ENCODE measurements around the gene KIF23. TPM values are rescaled to one million over a fixed set of nuclear protein-coding genes. Genes with fewer than 3 reads are reported as not detected.

Gene KIF23
- polyA plus RNA-seq, 1 of the 3 experiments (the other 2 are of a cell fraction), result 25.8 TPM

DNA sequence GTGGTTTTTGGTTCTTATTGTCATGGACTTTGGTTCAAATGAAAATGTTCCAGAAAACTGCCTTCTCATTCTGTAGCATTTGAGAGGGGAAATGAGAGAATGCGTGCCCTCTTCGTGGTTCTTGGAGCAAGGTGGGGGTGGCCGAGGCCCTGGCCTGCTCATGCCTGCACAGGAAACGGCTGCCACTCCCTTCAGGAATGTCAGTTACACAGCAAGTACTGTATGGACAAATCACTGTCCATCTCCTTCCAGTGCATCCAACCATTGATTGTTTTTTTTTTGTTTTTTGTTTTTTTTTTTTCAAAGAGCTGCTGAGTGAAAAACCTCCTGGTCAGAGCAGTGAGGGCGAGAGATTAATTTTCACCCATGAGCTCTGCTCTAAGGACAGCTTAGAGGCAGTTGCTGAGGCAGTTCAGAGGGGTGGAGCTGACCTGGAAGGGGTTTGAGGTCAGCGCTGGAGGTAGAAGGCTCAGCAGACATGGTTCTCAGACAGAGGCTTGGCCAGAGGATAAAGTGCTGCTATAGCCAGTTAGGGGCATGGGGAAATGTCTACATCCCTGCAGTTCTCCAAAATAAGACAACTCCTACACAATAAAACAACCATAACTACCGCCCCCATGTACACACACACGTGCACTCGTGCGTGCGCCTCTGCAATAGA is 20.2 kb upstream of the KIF23 start:
- Histone ChIP-seq H3K79me2 (ENCODE audit: insufficient read depth) (peaks cover 4% of the 10 kb centered on the region; the same call in 1 of the 2 replicates), H3K27me3 (ENCODE audit: insufficient read depth) (no peaks in the 10 kb centered on the region), H3F3A (replicated peaks; ENCODE audit: insufficient read depth) (peaks cover 2% of the 10 kb centered on the region), H3K36me3 (replicated peaks in 1 of 2; ENCODE audit: control insufficient read depth in 1 of 2, insufficient read depth in 2 of 2, low read length in 1 of 2) (no peaks in the 10 kb centered on the region), H3K9me2 (no peaks in the 10 kb centered on the region), H3K9me3 (no peaks in the 10 kb centered on the region), H3K9ac (no peak overlapping the region), H3K4me2 (no peak overlapping the region), H3K27ac (ENCODE audit: low read depth in 2 of 2, low read length in 1 of 2) (no peak overlapping the region), H3K4me1 (ENCODE audit: control insufficient read depth in 1 of 2, insufficient read depth in 2 of 2, low read depth in 1 of 2, low read length in 1 of 2) (peaks cover 8% of the 10 kb centered on the region in 2 experiments; a peak in 2 of 4 replicates), H4K20me1 (ENCODE audit: insufficient read depth) (no peaks in the 10 kb centered on the region), H2AFZ (ENCODE audit: low read depth) (peak overlapping the region; percentile 53; the same call in 1 of the 2 replicates), H3K4me3 (ENCODE audit: low read depth in 2 of 2, low read length in 1 of 2) (no peak overlapping the region)
- TF ChIP-seq RXRA (IDR thresholded peaks at IDR 0.05; ENCODE audit: borderline replicate concordance, low read depth) (no peak), FOXJ3 (CRISPR knock-in tag; IDR thresholded peaks at IDR 0.05) (no peak), RFX5 (IDR thresholded peaks at IDR 0.05; ENCODE audit: low read length) (no peak), TCF12 (IDR thresholded peaks at IDR 0.05) (no peak), YY1 (IDR thresholded peaks at IDR 0.05; ENCODE audit: low read depth) (no peak), MXI1 (IDR thresholded peaks at IDR 0.05; ENCODE audit: low read depth, low read length) (no peak), JUND (IDR thresholded peaks at IDR 0.05) (no peak), FOXM1 (IDR thresholded peaks at IDR 0.05; ENCODE audit: low read depth) (no peak), EP300 (IDR thresholded peaks at IDR 0.05; ENCODE audit: borderline replicate concordance in 1 of 2, low read depth in 1 of 2, low read length in 1 of 2) (no peak), SMC3 (IDR thresholded peaks at IDR 0.05; ENCODE audit: low read depth, low read length) (no peak), RAD21 (IDR thresholded peaks at IDR 0.05; ENCODE audit: low read length) (no peak), POLR2AphosphoS5 (IDR thresholded peaks at IDR 0.05; ENCODE audit: low read depth, low read length) (no peak)
- TF ChIP-seq, protein P1, sequence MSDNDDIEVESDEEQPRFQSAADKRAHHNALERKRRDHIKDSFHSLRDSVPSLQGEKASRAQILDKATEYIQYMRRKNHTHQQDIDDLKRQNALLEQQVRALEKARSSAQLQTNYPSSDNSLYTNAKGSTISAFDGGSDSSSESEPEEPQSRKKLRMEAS (IDR thresholded peaks at IDR 0.05; ENCODE audit: low read depth), result no peak
- TF ChIP-seq, protein P2, sequence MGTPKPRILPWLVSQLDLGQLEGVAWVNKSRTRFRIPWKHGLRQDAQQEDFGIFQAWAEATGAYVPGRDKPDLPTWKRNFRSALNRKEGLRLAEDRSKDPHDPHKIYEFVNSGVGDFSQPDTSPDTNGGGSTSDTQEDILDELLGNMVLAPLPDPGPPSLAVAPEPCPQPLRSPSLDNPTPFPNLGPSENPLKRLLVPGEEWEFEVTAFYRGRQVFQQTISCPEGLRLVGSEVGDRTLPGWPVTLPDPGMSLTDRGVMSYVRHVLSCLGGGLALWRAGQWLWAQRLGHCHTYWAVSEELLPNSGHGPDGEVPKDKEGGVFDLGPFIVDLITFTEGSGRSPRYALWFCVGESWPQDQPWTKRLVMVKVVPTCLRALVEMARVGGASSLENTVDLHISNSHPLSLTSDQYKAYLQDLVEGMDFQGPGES (IDR thresholded peaks at IDR 0.05; ENCODE audit: low read depth, low read length), result no peak
- TF ChIP-seq, protein P3, sequence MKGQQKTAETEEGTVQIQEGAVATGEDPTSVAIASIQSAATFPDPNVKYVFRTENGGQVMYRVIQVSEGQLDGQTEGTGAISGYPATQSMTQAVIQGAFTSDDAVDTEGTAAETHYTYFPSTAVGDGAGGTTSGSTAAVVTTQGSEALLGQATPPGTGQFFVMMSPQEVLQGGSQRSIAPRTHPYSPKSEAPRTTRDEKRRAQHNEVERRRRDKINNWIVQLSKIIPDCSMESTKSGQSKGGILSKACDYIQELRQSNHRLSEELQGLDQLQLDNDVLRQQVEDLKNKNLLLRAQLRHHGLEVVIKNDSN (IDR thresholded peaks at IDR 0.05; ENCODE audit: borderline replicate concordance, low read depth), result no peak
- TF ChIP-seq, protein P4, sequence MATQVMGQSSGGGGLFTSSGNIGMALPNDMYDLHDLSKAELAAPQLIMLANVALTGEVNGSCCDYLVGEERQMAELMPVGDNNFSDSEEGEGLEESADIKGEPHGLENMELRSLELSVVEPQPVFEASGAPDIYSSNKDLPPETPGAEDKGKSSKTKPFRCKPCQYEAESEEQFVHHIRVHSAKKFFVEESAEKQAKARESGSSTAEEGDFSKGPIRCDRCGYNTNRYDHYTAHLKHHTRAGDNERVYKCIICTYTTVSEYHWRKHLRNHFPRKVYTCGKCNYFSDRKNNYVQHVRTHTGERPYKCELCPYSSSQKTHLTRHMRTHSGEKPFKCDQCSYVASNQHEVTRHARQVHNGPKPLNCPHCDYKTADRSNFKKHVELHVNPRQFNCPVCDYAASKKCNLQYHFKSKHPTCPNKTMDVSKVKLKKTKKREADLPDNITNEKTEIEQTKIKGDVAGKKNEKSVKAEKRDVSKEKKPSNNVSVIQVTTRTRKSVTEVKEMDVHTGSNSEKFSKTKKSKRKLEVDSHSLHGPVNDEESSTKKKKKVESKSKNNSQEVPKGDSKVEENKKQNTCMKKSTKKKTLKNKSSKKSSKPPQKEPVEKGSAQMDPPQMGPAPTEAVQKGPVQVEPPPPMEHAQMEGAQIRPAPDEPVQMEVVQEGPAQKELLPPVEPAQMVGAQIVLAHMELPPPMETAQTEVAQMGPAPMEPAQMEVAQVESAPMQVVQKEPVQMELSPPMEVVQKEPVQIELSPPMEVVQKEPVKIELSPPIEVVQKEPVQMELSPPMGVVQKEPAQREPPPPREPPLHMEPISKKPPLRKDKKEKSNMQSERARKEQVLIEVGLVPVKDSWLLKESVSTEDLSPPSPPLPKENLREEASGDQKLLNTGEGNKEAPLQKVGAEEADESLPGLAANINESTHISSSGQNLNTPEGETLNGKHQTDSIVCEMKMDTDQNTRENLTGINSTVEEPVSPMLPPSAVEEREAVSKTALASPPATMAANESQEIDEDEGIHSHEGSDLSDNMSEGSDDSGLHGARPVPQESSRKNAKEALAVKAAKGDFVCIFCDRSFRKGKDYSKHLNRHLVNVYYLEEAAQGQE (IDR thresholded peaks at IDR 0.05; ENCODE audit: low read depth, low read length), result no peak
- DNase-seq, result no peak
- CTCF ChIA-PET, result interaction anchor here (0.6 to 7.0 kb wide), 51 partner anchors 9 to 721 kb away, joined by 3 to 96 read pairs (median 4); partner anchors contain the start of gene GLCE
- POLR2A ChIA-PET, result no interaction called here
- WGBS (ENCODE audit: low lambda C conversion rate), result 74% methylated on average over 11 of the region's 11 CpGs
